H1 (cell line): Measurements from ENCODE around the gene HACL1. TPM values are rescaled to one million over a fixed set of nuclear protein-coding genes. Genes with fewer than 3 reads are reported as not detected.

Experiments used
- CTCF ChIP-seq, 3 experiments: IDR thresholded peaks; 1 replicate in 2 of 3; 2 replicates in 1 of 3; pipeline versions ENCODE4 v1.5.1 to v1.6.1; 2011; ENCODE audit warnings: low read length in 3 of 3, mild to moderate bottlenecking in 3 of 3, inconsistent platforms in 2 of 3, low read depth in 1 of 3, moderate library complexity in 1 of 3; ENCODE audit not compliant: insufficient read depth in 1 of 3; ENCODE audit errors: control extremely low read depth in 1 of 3
- KDM1A ChIP-seq: fragments of 200-600, 300-600 bp; sonication (generic); IDR thresholded peaks from 2 replicates; pipeline ENCODE4 v1.7.1; 2016; ENCODE audit warnings: mild to moderate bottlenecking, low read length, borderline replicate concordance
- polyA plus RNA-seq, 7 experiments: library from polyadenylated mRNA; depleted of rRNA in 3 of 7; stranded (reverse) in 5 of 7; unstranded in 2 of 7; fragments of >200 nt in 5 of 7; fragments of 200-250 nt in 2 of 7; gene quantifications; 1 replicate in 5 of 7; 2 replicates in 1 of 7; 4 replicates in 1 of 7; pipeline versions ENCODE4 v1.2.1 to v1.2.3, GENCODE V29; 2011 to 2013; ENCODE audit warnings: missing spikeins in 2 of 7, mixed read lengths in 2 of 7
- total RNA-seq: library from RNA; stranded (reverse); fragmentation: NEBNext Ultra II Directional; extraction: Animal tissue kit (Norgen Biotek cat#: 25700); gene quantifications from 2 replicates; pipeline ENCODE4 v1.2.1, GENCODE V29; 2021

The HACL1 gene
- total and polyA plus RNA-seq, 2 of the 8 experiments (the other 6 are each of a cell fraction or from before 2014, with no cell fraction given), result 38.2 to 46.0 TPM

DNA sequence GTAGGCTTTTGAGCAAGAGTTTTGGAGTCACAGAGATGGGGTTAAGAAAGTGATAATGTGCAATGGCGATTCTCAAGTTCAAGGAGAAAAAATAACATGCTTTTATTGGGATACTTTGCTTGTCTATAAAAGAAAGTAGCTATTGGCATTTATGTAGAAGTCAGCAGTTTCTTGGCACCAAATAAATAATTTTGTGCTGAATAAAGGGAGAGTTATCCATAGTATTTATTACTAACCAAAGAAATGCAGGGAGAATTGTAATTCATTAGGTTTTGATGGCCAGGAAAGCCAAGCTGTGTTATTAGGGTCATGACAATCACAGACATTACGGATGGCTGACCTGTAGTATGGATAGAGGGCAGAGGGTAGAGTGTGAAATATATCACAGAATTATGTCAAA lies 33.3 kb upstream of the HACL1 start (continued):
- TF ChIP-seq CTCF (IDR thresholded peaks at IDR 0.05; ENCODE audit: control extremely low read depth in 1 of 3, insufficient read depth in 1 of 3, low read depth in 1 of 3, low read length in 3 of 3) (no peak), KDM1A (no peak)
- TF ChIP-seq, all 59 proteins: peak for 0
